HG02571 (cell line): Measurements from ENCODE around the gene PSMB9.

ENCODE experiments used
- ATAC-seq: cut with Tn5 transposase; IDR thresholded peaks from one replicate; pipeline ENCODE4 v1.9.1; 2021; ENCODE audit warnings: mild to moderate bottlenecking, moderate library complexity; ENCODE audit not compliant: unreplicated experiment

PSMB9 gene

GRCh38 chr6:32894085-32895005 is 40.4 kb downstream of the PSMB9 start:
- peak; percentile 96 for ATAC-seq

GRCh38 chr6:32895006-32895345 is 41.0 kb downstream of the PSMB9 start:
- peak; percentile 3 for ATAC-seq

GRCh38 chr6:32903952-32904351 is 50.0 kb downstream of the PSMB9 start:
- no peak for ATAC-seq

- ATAC-seq: no peak
These were observed 51.1 kb downstream of the PSMB9 start for GRCh38 chr6:32905078-32905477.

GRCh38 chr6:32906539-32906938 is 52.5 kb downstream of the PSMB9 start:
- ATAC-seq: no peak

DNA sequence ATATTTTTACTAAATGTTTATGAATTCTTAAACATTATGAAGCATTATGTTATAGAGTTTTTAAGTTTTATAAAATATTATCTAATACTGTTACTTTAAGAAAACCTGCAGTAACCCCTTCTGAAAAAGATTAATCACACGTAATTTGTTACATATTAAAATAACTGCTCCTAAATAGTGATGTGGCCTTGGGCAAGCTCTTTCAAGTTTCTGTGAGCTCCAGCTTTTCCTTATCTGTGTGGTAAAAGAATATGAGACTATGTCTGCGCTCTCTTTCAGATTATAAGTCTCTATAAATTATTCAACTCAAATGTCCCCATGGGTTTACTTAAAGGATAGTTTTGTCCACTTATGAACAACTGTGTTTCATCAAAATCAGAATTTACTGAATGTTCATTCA is 54.9 kb downstream of the PSMB9 start:
- ATAC-seq: no peak
